NCI-H1694 treated with DMSO at 0.1 percent for 48 hours (cell line): Measurements from ENCODE around the gene UBASH3B.

Experiments used
- DNase-seq: peaks from one replicate; lab custom pipeline; 2025; lab: John Stamatoyannopoulos, UW

The UBASH3B gene

DNA sequence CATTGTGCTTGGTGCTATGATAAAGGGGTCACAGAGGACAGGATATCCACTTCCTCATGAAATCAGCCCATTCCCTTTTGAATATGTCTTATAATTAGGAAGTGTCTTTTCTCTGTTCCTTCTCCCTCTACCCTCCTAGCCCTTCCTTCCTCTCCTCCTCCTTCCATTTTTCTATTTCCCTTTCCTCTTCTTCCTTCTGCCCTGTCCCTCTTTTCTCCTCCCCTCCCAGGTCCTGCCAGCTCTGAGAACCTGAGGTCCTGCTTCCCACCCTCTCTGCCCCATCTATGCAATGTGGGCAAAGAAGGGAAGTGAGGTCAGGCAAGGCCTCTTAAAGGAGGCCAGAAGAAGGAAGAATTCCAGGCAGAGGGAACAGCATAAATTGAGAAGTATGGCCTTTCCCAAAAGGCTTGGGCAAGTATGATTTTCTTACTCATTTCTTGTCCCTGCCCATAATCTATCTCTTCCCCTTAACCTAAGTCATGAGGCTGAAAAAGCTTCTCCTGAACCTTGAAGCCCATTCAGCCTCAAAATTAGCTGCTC is 7.7 kb upstream of the UBASH3B start:
- no peak for DNase-seq

DNA sequence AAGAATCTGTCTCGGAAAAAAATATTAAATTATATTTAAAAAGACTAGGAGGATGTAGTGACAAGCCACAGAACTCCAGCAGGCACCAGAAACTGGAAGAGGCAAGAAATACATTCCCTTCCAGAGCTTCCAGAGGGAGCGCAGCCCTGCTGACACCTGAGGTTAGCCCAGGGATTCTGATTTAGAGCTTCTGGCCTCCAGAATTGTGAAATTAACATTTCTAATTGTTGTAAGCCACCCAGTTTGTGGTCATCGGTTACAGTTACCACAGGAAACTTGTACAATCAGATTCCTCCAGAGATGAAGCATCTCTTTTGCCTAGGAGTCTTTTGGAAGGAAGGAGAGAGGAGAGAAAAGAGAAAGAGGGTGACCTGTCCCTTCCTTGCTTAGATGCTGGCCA is 6.4 kb upstream of the UBASH3B start:
- no peak for DNase-seq

DNA sequence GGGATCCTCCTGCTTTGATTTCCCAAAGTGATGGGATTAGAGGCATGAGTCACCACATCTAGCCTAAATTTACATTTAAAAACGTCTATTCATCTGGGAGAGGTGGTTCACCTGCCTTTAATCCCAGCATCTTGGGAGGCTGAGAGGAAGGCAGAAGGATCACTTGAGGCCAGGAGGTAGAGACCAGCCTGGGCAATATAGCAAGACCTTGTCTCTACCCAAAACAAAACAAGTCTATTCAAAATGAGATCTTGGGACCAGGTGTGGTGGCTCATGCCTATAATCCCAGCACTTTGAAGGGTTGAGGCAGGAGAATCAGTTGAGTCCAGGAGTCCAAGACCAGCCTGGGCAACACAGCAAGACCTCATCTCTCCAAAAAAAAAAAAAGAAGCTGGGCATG is 4.9 kb upstream of the UBASH3B start:
- no peak for DNase-seq

DNA sequence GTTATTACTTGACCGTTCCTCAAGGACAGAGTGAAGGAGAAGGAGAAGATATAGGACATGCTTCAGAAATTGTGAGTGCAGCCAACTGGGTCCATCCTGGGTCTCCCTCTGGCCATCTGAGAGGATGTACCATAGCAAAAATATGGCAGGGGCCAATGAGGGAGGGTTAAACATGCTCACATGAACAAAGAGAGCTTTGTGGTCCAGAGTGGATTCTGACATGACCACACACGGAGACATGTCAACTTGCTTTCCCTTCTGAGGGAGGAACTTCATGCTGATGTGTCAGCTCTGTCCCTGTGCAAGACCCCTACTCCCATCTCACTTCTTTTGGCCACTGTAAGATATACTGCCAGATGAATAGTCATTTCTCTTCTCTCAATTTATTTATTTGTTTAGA is 3.0 kb upstream of the UBASH3B start:
- DNase-seq: no peak

DNA sequence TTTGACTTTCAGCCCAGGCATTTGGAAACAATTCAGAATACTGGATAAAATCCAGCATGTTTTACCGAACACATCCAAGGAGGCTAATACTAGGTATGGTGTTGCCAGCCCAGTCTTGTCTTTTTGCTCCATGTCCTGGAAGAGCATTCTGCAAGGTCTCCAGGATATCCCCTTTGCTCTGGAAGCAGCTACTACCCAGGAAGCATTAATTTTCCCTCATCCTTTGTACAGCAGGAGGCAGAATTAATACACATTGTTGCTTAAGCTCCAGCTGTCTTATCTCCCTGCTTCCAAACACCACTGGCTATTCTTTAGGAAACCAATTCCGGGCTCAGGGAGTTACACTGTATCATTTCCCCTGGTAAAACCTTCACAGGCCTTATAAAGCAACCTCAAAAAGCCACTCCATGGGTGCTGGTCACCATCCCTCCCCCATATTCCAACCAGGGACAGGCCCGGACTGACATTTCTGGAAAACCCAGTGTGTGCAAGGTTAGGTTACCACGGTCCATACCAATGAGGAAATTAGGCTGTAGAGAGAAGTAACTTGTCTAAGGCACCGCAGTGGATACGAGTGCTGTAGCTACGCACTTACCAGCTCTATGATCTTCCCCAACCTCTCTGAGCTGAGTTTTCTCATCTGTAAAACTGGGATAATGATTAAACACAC is 1.5 kb upstream of the UBASH3B start:
- DNase-seq: no peak

DNA sequence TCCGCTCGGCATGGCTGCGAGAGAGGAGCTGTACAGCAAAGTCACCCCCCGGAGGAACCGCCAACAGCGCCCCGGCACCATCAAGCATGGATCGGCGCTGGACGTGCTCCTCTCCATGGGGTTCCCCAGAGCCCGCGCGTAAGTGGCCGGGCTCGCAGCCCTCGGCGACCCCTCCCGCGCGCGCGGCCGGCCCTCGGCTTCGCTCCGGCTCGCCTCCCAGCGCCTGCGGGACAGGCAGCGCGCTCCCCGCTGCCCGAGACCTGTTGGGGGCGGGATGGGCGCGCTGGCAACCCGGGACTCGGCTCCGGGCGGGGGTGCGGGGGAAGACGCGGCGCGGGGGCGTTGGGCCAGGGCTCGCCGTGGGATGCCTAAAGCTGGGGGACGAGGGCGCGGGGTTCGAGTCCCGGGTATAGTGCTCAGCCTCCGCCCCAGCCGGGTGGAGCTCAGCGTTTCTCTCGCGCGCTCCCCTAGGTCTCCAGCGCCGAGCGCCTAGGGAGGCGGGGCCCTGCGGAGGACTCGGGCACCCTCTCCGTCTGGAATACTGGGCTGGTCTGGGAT is 630 bp downstream of the UBASH3B start:
- no peak for DNase-seq

DNA sequence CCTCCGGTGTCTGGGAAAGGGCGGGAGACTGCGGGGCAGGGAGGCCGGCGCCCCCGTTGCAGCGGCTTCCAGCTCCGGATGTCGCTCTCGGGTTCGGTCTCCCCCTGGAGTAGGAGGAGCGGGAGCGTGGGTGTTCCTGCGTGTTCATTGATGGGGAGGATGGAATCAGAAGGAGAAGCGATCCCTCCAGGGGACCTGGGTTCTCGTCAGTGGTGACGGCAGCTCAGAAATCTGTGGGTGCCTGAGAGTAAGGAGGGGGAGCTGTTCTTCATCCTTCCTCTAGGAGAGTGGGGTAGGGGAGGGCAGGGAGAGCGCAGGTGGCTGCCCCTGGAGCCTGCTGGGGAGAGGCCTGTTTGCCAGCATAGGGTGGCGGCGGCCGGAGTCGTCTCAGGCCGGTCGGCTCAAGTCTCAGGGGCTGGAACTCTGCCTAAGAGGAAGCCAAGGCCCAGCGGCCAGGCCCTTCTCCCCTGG is 1.1 kb downstream of the UBASH3B start:
- DNase-seq: no peak

DNA sequence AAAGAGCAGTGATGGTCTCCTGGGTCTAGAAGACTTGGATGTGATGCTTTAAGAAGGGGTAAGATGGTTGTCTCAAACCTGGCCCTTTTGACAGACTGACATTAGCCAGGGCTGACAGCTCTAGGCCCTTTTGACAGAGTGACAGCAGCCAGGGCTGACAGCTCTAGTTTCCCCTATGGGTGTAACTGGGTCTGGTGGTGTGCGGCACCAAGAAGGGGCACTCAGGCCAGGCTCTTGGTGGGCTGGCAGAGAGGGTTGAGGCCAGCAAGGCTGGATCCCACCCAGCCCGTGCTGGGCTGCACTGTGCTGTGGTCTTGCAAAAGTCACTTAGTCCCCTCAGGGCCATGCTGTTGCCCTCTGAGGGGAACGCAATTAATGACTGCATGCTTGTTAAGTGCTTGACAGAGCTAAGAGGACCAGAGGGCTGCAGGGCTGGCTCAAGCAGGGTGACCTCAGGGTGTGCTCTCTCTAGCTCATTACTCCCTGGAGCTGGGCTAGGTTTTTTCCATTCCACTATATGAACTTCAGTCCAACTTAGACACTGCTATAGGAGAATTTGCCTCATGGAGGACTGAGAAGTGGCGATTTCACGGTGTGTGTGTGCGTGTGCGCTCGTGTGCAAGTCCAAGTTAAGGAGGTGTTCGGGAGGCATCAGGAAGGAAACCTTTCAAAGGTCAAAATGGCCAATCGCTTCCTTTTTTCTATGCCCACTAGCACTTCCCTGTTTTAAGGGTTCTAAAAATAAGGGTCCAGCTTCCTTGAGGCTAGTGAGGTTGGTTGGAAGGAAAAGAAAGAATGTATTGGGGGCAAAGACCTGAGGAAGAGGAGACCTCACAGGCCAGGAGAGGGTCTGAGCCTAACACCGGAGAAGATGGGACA is 4.4 kb downstream of the UBASH3B start:
- no peak for DNase-seq

DNA sequence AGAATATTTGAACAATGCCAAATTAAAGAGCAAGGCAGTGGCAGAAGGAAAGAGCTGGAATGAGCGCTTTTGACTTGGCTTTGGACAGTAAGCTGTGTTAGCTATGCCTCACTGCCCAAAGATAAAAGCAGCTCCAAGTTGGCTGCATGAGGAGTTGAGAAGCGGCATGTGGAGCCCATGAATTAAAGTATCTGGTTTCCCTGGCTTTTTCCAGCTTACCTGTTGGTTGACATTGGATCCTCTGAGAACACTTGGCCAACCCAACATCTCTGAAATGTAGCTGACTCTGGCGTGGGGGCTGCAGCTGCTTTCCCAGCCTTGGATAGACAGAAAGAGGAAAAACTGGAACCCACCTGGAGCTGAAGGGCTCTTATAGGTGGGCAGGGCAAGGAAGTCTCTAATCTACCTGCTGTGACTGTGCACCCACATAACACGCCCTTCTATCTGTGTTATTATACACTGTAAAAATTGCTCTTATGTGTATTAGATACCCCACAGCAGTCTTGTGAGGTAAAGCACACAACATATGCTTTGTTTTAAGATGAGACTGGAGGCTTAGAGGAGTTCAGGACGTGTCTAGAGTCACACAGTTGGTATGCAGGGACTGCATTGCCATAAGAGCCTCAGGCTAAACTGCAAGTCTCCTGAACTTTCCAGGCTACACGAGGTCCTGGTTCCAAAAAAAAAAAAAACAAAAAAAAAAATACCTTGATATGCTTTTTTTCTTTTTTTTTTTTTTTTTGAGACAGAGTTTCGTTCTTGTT is 5.8 kb downstream of the UBASH3B start:
- DNase-seq: no peak

DNA sequence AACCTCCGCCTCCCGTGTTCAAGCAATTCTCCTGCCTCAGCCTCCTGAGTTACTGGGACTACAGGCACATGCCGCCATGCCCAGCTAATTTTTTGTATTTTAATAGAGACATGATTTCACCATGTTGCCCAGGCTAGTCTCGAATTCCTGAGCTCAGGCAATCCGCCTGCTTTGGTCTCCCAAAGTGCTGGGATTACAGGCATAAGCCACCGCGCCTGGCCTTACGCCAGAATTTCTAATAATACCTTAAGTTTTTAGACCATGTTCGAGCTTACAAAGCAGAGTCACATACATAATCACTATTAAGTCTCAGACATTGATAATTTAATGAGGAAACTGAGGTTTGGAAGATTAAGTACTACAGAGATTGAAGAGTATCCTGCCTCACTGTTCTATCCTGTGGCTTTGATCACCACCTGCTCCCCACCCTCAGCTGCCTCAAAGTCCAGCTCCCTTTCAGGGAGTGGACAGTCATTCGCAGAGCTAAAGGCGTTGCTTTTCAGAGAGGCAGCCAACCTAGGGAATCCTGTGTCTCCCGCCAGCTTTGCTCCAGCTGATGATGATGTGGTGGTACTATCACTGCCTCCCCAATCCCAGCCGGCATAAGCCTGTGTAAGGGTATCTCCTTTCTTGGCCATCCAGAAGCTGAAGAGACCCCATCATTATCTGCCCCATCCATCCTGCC is 7.7 kb downstream of the UBASH3B start:
- DNase-seq: no peak

DNA sequence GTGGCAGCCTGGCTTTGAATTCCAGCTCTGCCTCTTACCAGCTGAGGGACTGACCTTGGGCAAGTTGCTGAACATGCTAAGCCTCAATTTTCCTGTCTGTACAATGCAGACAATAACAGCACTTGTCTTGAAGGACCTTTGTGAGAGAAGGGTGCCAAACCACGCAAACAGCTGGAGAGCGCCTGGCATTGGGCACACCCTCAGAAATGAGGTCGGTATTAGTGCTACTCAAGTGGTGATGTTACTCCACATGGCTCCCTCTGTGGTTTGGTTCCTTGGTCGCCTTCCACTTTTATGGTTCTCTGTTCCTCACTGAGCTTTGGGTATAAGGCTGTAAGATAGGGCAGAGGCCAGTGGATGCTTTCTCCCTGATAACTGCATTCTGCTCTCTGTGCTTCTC is 8.2 kb downstream of the UBASH3B start:
- no peak for DNase-seq

DNA sequence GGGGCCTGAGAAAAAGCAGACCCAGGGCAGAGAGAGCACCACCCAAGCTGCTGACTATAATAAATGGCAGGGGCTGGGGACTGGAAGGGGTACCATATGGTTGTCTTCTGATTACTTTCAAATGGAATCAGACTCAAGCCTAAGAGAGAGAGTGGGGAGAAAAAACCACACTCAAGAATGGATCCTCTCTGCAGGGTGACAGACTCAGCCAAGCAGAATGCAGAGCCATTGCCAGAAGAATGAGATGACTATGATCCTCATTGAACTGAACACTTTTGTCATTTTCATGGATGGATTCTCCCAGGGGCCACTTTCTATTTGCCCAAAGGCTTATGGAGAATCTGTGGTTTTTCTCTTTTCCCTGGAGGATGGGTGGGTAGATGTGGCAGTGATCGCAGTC is 8.7 kb downstream of the UBASH3B start:
- DNase-seq: no peak

DNA sequence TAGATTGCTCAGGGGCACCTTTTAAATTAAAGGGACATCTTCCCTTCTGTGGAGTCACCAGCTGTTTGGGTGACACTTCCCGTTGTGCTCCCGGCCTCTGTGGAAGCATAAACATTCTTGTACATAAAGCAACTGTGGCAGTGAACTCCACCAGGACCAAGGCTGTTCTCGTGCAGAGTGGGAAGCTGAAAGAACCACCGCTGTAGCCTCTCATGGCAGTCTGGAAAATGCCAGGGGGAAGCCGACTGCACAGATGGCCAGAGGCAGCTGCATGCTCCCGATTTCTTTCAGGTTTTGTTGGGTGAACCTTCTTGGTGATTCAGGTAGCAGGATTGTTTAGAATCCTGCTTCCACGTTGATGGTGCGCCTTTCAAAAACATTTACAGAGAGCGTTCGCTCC is 10.3 kb downstream of the UBASH3B start:
- peak; percentile 7 for DNase-seq

DNA sequence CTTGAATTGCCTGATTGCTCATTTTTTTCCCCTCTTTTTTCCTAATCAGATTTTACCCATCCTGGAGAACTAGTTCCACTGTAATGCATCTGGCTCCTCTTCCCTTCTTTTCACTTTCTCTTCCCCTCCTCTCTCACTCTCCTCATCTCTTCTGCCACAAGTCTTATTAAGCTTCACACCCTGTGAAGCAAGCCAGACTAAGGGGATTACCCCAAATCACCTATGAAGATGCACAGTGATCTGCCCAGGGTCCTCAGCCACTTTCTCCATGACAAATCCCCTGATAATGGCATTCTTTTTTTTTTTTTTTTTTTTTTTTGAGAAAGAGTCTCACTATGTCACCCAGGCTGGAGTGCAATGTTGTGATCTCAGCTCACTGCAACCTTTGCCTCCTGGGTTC is 11.2 kb downstream of the UBASH3B start:
- DNase-seq: no peak

DNA sequence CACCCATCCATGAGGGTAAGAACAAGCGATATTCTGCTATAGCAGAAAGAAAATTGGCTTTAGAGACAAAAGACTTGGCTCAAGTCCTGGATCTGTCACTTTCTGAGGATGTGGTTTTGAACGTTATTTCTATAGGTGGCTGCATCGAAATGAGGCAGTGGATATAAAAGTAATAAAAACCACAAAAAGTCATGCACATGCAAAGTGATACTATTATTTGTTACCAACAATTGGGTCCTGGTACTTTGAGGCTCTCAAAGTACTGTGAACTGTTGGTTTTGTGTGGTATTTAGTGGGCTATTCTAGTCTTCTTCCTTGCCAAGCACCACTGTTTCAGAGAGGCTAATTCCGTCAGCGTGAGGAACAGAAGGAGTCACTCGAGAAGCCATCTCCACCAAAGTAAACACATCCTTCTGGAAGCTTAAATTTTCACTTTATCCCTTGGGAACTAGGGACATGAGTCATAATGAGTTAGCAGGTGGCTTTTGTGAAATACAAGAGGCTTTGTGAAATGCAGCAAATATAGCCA is 13.1 kb downstream of the UBASH3B start:
- DNase-seq: no peak

DNA sequence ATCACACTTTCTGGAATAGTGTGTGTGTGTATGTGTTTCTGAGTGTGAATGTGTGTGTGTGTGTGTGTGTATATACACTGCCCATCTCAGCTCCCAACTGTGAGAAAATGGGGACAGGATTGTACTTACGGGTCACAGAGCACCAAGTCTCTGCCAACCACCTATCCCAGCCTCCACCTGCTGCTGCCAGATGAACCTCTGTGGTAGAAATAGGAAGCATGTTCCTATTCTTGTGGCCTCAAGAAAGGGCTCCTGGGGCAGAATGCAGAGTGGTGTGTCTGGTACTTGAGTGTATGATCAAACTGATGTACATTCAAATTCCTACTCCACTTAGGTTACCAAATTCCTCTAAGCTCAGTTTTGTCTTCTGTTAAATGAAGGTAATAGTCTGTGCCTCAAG is 14.6 kb downstream of the UBASH3B start:
- no peak for DNase-seq

DNA sequence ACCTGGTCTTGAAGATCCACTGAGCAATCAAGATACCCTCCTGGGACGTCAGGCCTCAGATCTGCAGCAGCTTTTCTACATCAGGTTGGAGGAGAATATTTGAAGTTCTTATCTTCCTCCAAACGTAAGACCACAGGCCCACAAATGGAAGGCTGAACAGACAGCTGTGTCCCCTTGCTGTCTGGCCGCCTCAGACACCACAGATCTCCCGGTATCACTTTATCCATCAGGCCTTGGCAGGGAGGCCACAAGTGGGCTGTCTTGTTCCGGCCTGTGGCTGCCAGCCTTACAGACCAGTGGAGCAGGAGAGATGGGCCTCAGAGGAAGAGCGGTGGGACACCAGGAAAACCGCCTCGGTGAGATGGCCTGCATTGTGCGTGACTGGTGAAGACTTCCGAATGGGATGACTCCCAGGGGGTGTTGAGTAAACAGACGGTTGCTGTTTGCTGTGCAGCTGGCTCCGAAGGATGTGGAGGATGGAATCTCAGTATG is 15.9 kb downstream of the UBASH3B start:
- DNase-seq: no peak

DNA sequence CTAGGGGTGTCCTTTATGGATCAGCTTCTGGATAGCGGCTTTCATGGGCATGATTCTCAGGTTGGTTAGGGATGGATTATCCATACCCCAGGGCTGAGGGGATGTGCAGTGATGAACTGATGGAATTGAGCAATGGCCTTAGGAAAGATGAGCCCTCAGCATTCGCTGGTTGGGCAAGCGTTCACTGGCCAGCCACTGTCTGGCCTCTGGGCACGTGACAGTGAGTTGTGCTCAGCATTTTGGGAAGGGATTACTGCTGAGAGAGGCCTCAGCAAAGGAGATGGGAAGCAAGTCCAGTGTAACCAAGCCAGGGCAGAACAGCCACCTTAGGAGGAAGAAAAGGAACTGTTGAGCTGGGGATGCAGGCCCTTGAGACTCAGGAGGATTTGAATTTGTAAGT is 17.4 kb downstream of the UBASH3B start:
- no peak for DNase-seq

DNA sequence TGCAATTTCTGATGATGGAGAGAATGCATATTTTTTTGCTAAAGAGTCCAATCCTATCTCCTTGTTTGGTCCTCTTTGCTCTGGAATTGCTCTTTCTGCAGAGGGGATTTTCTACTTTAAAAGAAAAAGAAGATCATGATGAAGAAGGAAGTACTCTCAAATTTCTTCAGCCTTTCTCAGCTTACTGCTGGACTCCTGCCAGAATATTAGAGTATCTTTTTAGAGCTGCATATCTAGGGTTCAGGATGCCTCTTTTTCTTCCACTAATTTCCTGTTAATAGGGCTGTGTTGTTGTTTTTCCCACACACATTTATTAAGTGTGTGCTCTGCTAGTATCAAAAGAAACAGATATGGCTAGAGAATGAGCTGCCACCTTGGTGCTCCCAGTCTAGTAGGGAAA is 18.2 kb downstream of the UBASH3B start:
- DNase-seq: no peak

DNA sequence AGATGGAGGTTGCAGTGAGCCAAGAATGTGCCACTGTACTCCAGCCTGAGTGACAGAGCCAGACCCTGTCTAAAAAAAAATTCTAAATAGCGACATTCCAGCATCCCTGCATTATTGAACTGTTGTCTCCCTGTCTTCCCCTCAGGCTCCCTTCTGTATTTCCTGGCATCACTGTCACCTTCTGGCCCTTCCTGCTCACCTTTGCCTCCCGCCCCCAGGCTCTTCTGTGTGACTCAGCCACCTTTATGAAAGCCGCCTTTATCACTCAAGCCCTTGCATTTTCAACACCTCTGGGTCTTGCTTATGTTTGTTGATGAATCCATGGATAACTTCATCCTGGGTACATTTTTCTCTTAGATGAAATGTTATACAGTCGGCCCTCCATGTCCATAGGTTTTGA is 21.1 kb downstream of the UBASH3B start:
- no peak for DNase-seq

DNA sequence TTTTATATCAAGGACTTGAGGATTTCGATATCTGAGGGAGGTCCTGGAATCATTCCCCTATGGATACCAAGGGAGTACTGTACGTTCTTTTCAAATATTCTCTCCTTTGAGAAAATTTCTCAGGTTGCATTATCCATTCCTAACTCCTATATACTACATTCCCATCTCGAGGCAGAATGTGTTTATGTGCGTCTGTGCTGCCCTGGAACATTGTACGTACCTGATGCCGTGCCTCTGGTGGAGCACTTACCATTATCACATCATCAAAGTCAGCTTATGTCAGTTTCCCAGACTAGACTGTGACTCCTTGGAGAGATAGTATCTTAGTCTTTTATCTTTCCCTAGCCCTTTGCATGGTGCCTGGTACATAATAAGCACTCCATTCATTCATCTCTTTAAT is 21.7 kb downstream of the UBASH3B start:
- no peak for DNase-seq
